Naive thymus-derived CD4-positive, alpha-beta T cell (primary cell): ENCODE data around the gene CUL4B. TPM values are rescaled to one million over a fixed set of nuclear protein-coding genes. Genes with fewer than 3 reads are reported as not detected.

ENCODE experiments used
- ATAC-seq: fragments of 150-1000 bp; cut with Tn5 transposase; 2 replicates; pipeline ENCODE4 v1.10.0; 2021; ENCODE audit warnings: mild to moderate bottlenecking, moderate library complexity
- CTCF ChIA-PET: fragments of 350-600 bp; sonication (Branson Sonifier 250); formaldehyde crosslinking; loops from one replicate; lab custom pipeline; 2021; ENCODE audit warnings: antibody characterized with exemption; lab: Charles Lee
- POLR2A ChIA-PET: fragments of 350-600 bp; sonication (Branson Sonifier 250); formaldehyde crosslinking; loops from one replicate; lab custom pipeline; 2021; ENCODE audit warnings: antibody characterized with exemption, inconsistent platforms; lab: Charles Lee
- DNase-seq, 9 donors: peaks; one replicate each; pipeline versions ENCODE4 v3.0.0 to v3.0.0-alpha.2; 2020 to 2022; ENCODE audit warnings: mixed read lengths in 1 of 9
- H3K27ac ChIP-seq: one replicate; pipeline ENCODE4 v1.7.0; 2013; ENCODE audit warnings: mild to moderate bottlenecking, low read depth, low read length, moderate library complexity
- H3K27me3 ChIP-seq, 2 donors: one replicate each; pipeline ENCODE4 v1.7.0; 2013; ENCODE audit warnings: low read length in 2 of 2, mild to moderate bottlenecking in 2 of 2, moderate library complexity in 2 of 2; ENCODE audit not compliant: control insufficient read depth in 2 of 2, insufficient read depth in 2 of 2
- H3K36me3 ChIP-seq, 3 experiments: 1 replicate in 2 of 3; 2 replicates in 1 of 3; pipeline ENCODE4 v1.7.0; 2013; ENCODE audit warnings: low read length in 3 of 3, mild to moderate bottlenecking in 3 of 3, moderate library complexity in 1 of 3; ENCODE audit not compliant: insufficient read depth in 3 of 3, control insufficient read depth in 2 of 3
- H3K4me1 ChIP-seq, 2 donors: one replicate each; pipeline ENCODE4 v1.7.0; 2013; ENCODE audit warnings: low read length in 2 of 2, mild to moderate bottlenecking in 2 of 2, moderate library complexity in 1 of 2; ENCODE audit not compliant: control insufficient read depth in 2 of 2, insufficient read depth in 2 of 2
- H3K4me3 ChIP-seq: 2 replicates; pipeline ENCODE4 v1.7.0; 2013; ENCODE audit warnings: mild to moderate bottlenecking, low read length
- H3K9me3 ChIP-seq, 3 experiments: 1 replicate in 2 of 3; 2 replicates in 1 of 3; pipeline ENCODE4 v1.7.0; 2013; ENCODE audit warnings: low read length in 3 of 3; ENCODE audit not compliant: control insufficient read depth in 2 of 3
- H3K27ac Mint-ChIP-seq, 9 donors: one replicate each; pipeline ENCODE4 v1.8.0; 2020 to 2022; ENCODE audit warnings: mixed read lengths in 9 of 9, mild to moderate bottlenecking in 8 of 9, moderate library complexity in 5 of 9, inconsistent platforms in 2 of 9
- H3K27me3 Mint-ChIP-seq, 5 donors: one replicate each; pipeline ENCODE4 v1.8.0; 2021 to 2022; ENCODE audit warnings: mixed read lengths in 5 of 5, mild to moderate bottlenecking in 1 of 5
- H3K36me3 Mint-ChIP-seq, 5 donors: one replicate each; pipeline ENCODE4 v1.8.0; 2020 to 2022; ENCODE audit warnings: mixed read lengths in 5 of 5, mild to moderate bottlenecking in 3 of 5, inconsistent platforms in 1 of 5
- H3K4me1 Mint-ChIP-seq, 7 donors: one replicate each; pipeline ENCODE4 v1.8.0; 2020 to 2022; ENCODE audit warnings: mixed read lengths in 7 of 7, mild to moderate bottlenecking in 3 of 7, inconsistent platforms in 1 of 7
- H3K4me3 Mint-ChIP-seq, 10 donors: one replicate each; pipeline ENCODE4 v1.8.0; 2020 to 2022; ENCODE audit warnings: mild to moderate bottlenecking in 10 of 10, mixed read lengths in 10 of 10, moderate library complexity in 6 of 10, inconsistent platforms in 2 of 10
- H3K9me3 Mint-ChIP-seq, 11 donors: one replicate each; pipeline ENCODE4 v1.8.0; 2020 to 2022; ENCODE audit warnings: mixed read lengths in 11 of 11, mild to moderate bottlenecking in 4 of 11, inconsistent platforms in 1 of 11, moderate library complexity in 1 of 11
- intact Hi-C, 2 donors: fragments of 100-400 bp; cut with micrococcal nuclease; formaldehyde crosslinking; loops; one replicate each; pipeline ENCODE4 v1.15.1; 2023
- polyA plus RNA-seq, 2 donors: library from polyadenylated mRNA; unstranded; fragments of 300-500 nt; fragmentation: Illumina TruSeq; gene quantifications; one replicate each; pipeline ENCODE4 v1.2.3, GENCODE V29; 2021
- total RNA-seq, 6 experiments: library from RNA in 5 of 6; stranded (reverse) in 5 of 6; gene quantifications; 1 replicate in 5 of 6; 2 replicates in 1 of 6; pipeline ENCODE4 v1.2.3 and lab custom pipeline; 2021 to 2026

The CUL4B gene
- total and polyA plus RNA-seq, 7 experiments from 2014 or later, result 22.6 to 67.7 (median 38.9) TPM

DNA sequence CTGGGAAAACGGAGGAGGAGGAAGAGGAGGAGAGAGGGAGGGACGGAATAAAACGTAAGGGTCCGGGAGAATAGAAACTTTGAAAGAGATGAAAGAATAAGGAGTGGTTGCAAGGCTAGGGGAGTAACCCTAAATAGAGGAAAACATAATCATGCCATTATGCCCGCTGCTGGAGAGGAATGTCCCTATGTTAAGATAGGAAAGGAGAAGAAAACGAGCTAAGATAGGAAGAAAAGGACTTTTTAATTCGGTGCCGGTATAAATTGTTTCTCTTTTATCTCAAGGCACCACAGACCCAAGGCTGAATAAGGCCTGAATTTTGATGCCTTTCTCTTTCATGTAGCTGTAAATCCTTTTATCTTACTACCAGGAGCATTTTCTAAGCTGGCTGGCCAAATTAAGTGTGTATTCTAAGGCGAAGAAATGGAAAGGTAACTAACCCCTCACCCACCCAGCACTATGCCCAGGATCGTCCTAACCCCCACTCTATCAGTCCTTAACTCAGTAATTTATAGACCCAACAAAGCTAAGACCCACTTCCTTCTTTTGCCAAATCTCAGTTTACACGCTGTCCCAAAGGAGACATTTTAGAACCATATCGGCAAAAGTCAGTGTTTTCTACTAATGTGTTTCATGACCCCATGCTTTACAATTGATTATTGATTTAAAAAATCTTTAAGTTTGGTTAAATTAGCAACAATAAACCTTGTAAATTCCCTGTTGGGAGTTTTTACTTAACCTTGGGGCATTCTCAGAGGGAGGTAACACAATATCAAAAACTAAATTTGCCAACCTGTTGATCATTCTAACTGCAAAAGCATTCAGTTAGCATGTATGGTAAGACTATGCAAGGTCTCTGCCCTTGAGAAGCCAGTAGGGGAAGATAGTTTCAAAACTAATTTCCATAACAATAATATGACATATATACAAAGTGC, 1.1 kb upstream of the CUL4B start:
- CTCF ChIA-PET, result interaction anchor here (0.8 kb wide), 1 partner anchor 42 kb away, joined by 3 read pairs; the partner anchor contains the start of gene MCTS1
- no peaks in the 10 kb centered on the region for H3K4me1 ChIP-seq
- intact Hi-C loops, result loop anchor here (1.0 to 5.0 kb wide), 6 partner anchors 42 to 310 kb away; partner anchors contain the start of genes C1GALT1C1 (in 2 of the 2), ZBTB33 (in 2 of the 2) and MCTS1 (in 1 of the 2)
- peak overlapping the region; percentile 87 to 99 (median 98) for H3K4me3 Mint-ChIP-seq
- H3K27me3 Mint-ChIP-seq, result no peaks in the 10 kb centered on the region
- DNase-seq (peak in 2 of 9 donors; percentile 16 to 21), ATAC-seq (no peak)
- H3K36me3 ChIP-seq, result peaks cover 0 to 4% (median 0%) of the 10 kb centered on the region in 3 experiments
- peak overlapping the region; percentile 88 to 100 (median 95) for H3K27ac Mint-ChIP-seq
- H3K9me3 ChIP-seq, result no peaks in the 10 kb centered on the region
- H3K27ac ChIP-seq, result peak overlapping the region; percentile 100
- peaks cover 0 to 7% (median 0%) of the 10 kb centered on the region in 5 donors for H3K36me3 Mint-ChIP-seq
- H3K4me1 Mint-ChIP-seq, result peaks cover 6 to 28% (median 22%) of the 10 kb centered on the region in 7 donors
- H3K27me3 ChIP-seq, result no peaks in the 10 kb centered on the region
- POLR2A ChIA-PET, result interaction anchor here (1.0 to 5.5 kb wide), 15 partner anchors 9 to 869 kb away, joined by 3 to 111 read pairs (median 5); partner anchors contain the start of genes C1GALT1C1, MCTS1 and SEPTIN6
- peak overlapping the region; percentile 87 for H3K4me3 ChIP-seq
- H3K9me3 Mint-ChIP-seq, result no peaks in the 10 kb centered on the region

DNA sequence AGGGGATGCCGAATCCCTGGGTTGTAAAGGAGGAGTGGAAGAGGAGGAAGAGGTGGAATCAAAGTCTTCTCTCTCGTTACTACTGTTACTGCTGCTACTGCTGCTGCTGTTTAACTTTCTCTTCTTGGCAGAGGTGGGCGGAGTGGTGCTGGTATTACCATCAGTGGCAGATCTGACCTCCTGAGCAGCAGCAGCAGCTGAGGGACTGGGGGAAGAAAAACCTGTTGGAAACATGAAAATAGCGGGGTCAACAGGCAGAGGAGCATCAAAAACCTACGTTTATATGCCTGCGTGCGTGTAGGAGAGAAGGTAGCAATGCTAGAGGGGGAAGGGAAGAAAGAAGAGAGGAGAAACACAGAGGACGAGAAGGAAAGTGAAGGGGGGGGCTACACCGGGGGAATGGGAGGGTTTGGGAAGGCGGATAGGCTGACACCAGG, 339 bp downstream of the CUL4B start:
- Histone ChIP-seq H3K9me3 (no peaks in the 10 kb centered on the region), H3K27ac (peak overlapping the region; percentile 100), H3K27me3 (no peaks in the 10 kb centered on the region), H3K36me3 (peaks cover 0 to 4% (median 0%) of the 10 kb centered on the region in 3 experiments), H3K4me1 (peaks cover 0 to 3% of the 10 kb centered on the region in 2 donors), H3K4me3 (peak overlapping the region; percentile 87)
- intact Hi-C loops, result loop anchor here (1.0 to 5.0 kb wide), 7 partner anchors 44 to 308 kb away; partner anchors contain the start of genes ZBTB33 (in 2 of the 2) and MCTS1 (in 1 of the 2)
- Mint-ChIP-seq H3K9me3 (no peaks in the 10 kb centered on the region), H3K4me3 (peak overlapping the region; percentile 87 to 99 (median 98)), H3K4me1 (peaks cover 6 to 33% (median 27%) of the 10 kb centered on the region in 7 donors), H3K27me3 (no peaks in the 10 kb centered on the region), H3K27ac (peak overlapping the region; percentile 88 to 100 (median 95)), H3K36me3 (peaks cover 0 to 9% (median 0%) of the 10 kb centered on the region in 5 donors)
- POLR2A ChIA-PET, result interaction anchor here (0.6 to 5.5 kb wide), 13 partner anchors 8 to 867 kb away, joined by 3 to 111 read pairs (median 5); partner anchors contain the start of genes C1GALT1C1, MCTS1 and SEPTIN6
- CTCF ChIA-PET, result interaction anchor here (0.6 kb wide), 1 partner anchor 85 kb away, joined by 3 read pairs; no protein-coding TSS in a partner anchor
- DNase-seq, result peak in 2 of 9 donors; percentile 10 to 28
- ATAC-seq, result peak; percentile 31

DNA sequence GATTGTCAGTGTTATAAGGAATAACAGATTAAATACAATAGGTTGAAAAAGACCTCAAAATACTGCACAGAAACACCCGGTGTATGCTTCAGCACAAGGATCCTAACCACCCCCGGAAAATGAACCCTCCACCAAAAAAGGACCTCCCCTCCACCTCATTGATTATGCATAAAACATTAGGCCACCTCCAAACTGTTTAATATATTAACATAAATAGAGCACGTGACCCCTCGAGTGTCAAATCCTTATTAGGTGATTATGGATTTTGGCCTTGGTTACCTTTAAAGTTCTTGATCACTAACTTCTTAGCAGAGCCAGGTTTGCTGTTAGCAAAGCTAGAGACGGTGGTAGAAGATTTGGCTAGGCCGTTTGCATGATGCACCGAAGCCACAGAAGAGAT, 958 bp downstream of the CUL4B start:
- DNase-seq (peak in 1 of 9 donors; percentile 3), ATAC-seq (no peak)
- ChIA-PET CTCF (no interaction called here), POLR2A (interaction anchor here (0.8 to 5.5 kb wide), 5 partner anchors 14 to 136 kb away, joined by 4 to 111 read pairs (median 14); partner anchors contain the start of genes C1GALT1C1 and MCTS1)
- intact Hi-C loops, result loop anchor here (1.0 to 5.0 kb wide), 7 partner anchors 44 to 308 kb away; partner anchors contain the start of genes ZBTB33 (in 2 of the 2) and MCTS1 (in 1 of the 2)
- Histone ChIP-seq H3K27me3 (no peaks in the 10 kb centered on the region), H3K36me3 (peaks cover 0 to 4% (median 0%) of the 10 kb centered on the region in 3 experiments), H3K9me3 (no peaks in the 10 kb centered on the region), H3K4me1 (peaks cover 0 to 3% of the 10 kb centered on the region in 2 donors), H3K4me3 (peak overlapping the region; percentile 87), H3K27ac (peak overlapping the region; percentile 100)
- peak overlapping the region; percentile 87 to 99 (median 98) for H3K4me3 Mint-ChIP-seq
- H3K4me1 Mint-ChIP-seq, result peaks cover 6 to 38% (median 30%) of the 10 kb centered on the region in 7 donors
- H3K27ac Mint-ChIP-seq, result peak overlapping the region; percentile 88 to 100 (median 95)
- no peaks in the 10 kb centered on the region for H3K9me3 Mint-ChIP-seq
- peaks cover 0 to 9% (median 0%) of the 10 kb centered on the region in 5 donors for H3K36me3 Mint-ChIP-seq
- no peaks in the 10 kb centered on the region for H3K27me3 Mint-ChIP-seq

DNA sequence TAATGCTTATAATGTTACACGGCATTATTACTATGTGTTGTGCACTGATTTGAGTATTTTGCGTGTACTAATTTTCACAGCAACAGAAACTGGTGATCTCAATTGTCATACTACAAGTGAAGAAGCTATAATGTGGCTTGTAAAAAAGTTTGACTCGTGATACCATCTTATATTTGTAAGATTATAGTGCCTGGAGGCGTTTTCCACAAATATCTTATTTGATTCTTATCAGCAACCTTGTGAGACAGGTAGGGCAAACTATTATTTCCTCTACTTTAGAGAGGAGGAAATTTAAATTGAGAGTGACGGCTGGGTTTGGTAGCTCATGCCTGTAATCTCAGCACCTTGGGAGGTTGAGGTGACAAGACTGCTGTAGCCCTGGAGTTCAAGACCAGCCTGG, 4.5 kb downstream of the CUL4B start:
- DNase-seq (no peak), ATAC-seq (no peak)
- Mint-ChIP-seq H3K9me3 (no peaks in the 10 kb centered on the region), H3K27ac (peak overlapping the region in 4 of 9 donors; percentile 36 to 59 (median 48)), H3K4me3 (peak overlapping the region in 9 of 10 donors; percentile 21 to 71 (median 41)), H3K36me3 (peaks cover 0 to 10% (median 0%) of the 10 kb centered on the region in 5 donors), H3K4me1 (peaks cover 0 to 43% (median 29%) of the 10 kb centered on the region in 7 donors), H3K27me3 (no peaks in the 10 kb centered on the region)
- Histone ChIP-seq H3K36me3 (peaks cover 0 to 4% (median 0%) of the 10 kb centered on the region in 3 experiments), H3K4me3 (no peak overlapping the region), H3K27me3 (no peaks in the 10 kb centered on the region), H3K9me3 (no peaks in the 10 kb centered on the region), H3K4me1 (peaks cover 0 to 3% of the 10 kb centered on the region in 2 donors), H3K27ac (no peak overlapping the region)
- CTCF ChIA-PET, result interaction anchor here (0.5 kb wide), 1 partner anchor 104 kb away, joined by 4 read pairs; no protein-coding TSS in a partner anchor
- intact Hi-C loops, result no loop called here
- POLR2A ChIA-PET, result interaction anchor here (1.3 to 1.8 kb wide), 2 partner anchors 48 to 107 kb away, joined by 5 to 8 read pairs; partner anchors contain the start of gene MCTS1

DNA sequence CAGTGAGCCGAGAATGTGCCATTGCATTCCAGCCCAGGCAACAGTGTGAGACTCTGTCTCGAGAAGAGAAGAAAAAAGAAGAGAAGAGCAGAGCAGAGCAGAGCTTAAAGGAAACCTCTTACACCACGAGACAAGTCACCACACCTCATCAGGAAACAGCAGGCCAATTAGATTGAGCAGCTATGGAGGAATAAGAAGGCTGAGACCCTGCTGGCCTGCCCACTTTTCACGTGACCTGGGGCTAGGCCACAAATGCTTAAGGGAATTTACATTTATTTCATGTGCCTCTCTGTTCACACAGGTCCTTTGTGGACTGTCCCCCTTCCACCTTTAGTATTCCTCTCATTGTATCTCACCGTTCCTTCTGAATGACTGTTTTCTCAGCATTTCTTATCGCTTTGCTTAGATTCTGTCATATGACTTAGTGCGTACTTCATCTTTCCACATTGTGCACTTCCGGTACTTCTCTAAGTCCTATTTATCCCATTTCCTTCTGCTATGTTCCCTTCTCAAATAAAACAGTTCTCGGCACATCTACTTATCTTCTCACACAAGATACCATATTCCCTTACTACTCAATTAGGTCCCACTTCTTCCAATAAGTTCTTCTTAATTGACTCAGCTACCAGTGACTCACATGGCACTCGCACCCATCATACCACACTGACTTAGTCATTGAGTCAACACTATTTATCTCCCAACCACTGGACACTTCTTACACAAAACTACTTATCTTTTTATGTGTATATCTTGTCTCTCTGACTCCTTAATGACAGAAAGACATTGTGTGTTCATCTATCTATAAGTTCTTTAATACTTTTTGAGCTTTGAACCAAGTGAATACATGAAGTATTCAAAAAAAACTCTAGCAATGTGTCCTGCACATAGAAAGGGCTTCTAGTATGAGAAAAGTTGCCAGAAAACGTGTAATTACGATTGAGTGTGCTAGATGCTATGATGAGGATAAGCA, 11.0 kb downstream of the CUL4B start:
- CTCF ChIA-PET, result no interaction called here
- H3K9me3 Mint-ChIP-seq, result no peaks in the 10 kb centered on the region
- H3K4me1 Mint-ChIP-seq, result peaks cover 8 to 44% (median 27%) of the 10 kb centered on the region in 7 donors
- peak overlapping the region in 2 of 9 donors; percentile 22 to 41 for H3K27ac Mint-ChIP-seq
- POLR2A ChIA-PET, result interaction anchor here (1.5 to 1.7 kb wide), 2 partner anchors 9 to 12 kb away, joined by 5 to 6 read pairs; no protein-coding TSS in a partner anchor
- H3K9me3 ChIP-seq, result no peaks in the 10 kb centered on the region
- DNase-seq, result no peak
- no peaks in the 10 kb centered on the region for H3K4me1 ChIP-seq
- peaks cover 0 to 8% (median 4%) of the 10 kb centered on the region in 5 donors for H3K36me3 Mint-ChIP-seq
- intact Hi-C loops, result loop anchor here in 1 of 2 donors (5.0 kb wide), 1 partner anchor 223 kb away; no protein-coding TSS in a partner anchor
- H3K4me3 ChIP-seq, result no peak overlapping the region
- no peaks in the 10 kb centered on the region for H3K36me3 ChIP-seq
- no peak overlapping the region for H3K27ac ChIP-seq
- ATAC-seq, result no peak
- no peaks in the 10 kb centered on the region for H3K27me3 Mint-ChIP-seq
- H3K27me3 ChIP-seq, result no peaks in the 10 kb centered on the region
- peak overlapping the region in 1 of 10 donors; percentile 6 for H3K4me3 Mint-ChIP-seq
